Measurements from ENCODE around the gene C1QB. TPM values are rescaled to one million over a fixed set of nuclear protein-coding genes. Genes with fewer than 3 reads are reported as not detected.

C1QB gene
- total RNA-seq, 4 donors from 2014 or later = 54.3 to 107 (median 86.1) TPM

GRCh38 chr1:22645931-22646330 lies 7.1 kb upstream of the C1QB start:
- no peak for TF ChIP-seq CTCF (IDR thresholded peaks at IDR 0.05)
- TF ChIP-seq POLR2A (IDR thresholded peaks at IDR 0.05) = no peak
- Histone ChIP-seq H3K27me3 (no peaks in the 10 kb centered on the region), H3K4me1 (no peaks in the 10 kb centered on the region), H3K27ac (peak overlapping the region in 1 of 4 donors; percentile 22), H3K36me3 (no peaks in the 10 kb centered on the region), H3K9me3 (no peaks in the 10 kb centered on the region), H3K4me3 (peak overlapping the region in 1 of 4 donors; percentile 31)
- no peak for DNase-seq

DNA sequence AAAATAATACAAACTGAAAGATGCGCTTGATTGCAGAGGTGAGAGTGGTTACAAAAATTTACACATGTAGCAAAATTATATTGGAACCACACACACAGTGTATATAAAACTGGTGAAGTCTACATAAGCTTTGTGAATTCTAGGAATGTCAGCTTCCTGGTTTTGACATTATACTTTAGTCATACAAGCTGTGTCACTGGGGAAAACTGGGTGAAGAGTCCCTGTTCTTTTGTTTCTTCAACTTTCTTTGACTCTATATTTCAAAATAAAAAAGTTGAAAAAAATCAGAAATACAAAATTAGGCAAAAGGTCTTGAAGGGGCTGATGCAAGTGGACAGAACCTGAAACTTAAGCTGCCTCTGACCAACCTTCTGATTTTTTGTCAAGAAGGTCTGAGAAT lies 6.7 kb upstream of the C1QB start:
- no peaks in the 10 kb centered on the region for H3K36me3 ChIP-seq
- H3K4me3 ChIP-seq = peak overlapping the region in 1 of 4 donors; percentile 31
- no peaks in the 10 kb centered on the region for H3K27me3 ChIP-seq
- DNase-seq = no peak
- TF ChIP-seq CTCF (IDR thresholded peaks at IDR 0.05) = no peak
- TF ChIP-seq POLR2A (IDR thresholded peaks at IDR 0.05) = no peak
- peak overlapping the region in 1 of 4 donors; percentile 22 for H3K27ac ChIP-seq
- H3K4me1 ChIP-seq = no peaks in the 10 kb centered on the region
- H3K9me3 ChIP-seq = no peaks in the 10 kb centered on the region

GRCh38 chr1:22650089-22650693 lies 2.8 kb upstream of the C1QB start:
- H3K27me3 ChIP-seq = no peaks in the 10 kb centered on the region
- H3K9me3 ChIP-seq = no peaks in the 10 kb centered on the region
- H3K27ac ChIP-seq = no peak overlapping the region
- H3K36me3 ChIP-seq = no peaks in the 10 kb centered on the region
- no peak for TF ChIP-seq CTCF (IDR thresholded peaks at IDR 0.05)
- TF ChIP-seq POLR2A (IDR thresholded peaks at IDR 0.05) = no peak
- H3K4me1 ChIP-seq = no peaks in the 10 kb centered on the region
- DNase-seq = no peak
- no peak overlapping the region for H3K4me3 ChIP-seq

- TF ChIP-seq CTCF (IDR thresholded peaks at IDR 0.05) (no peak), POLR2A (IDR thresholded peaks at IDR 0.05) (no peak)
- Histone ChIP-seq H3K36me3 (no peaks in the 10 kb centered on the region), H3K4me3 (no peak overlapping the region), H3K4me1 (no peaks in the 10 kb centered on the region), H3K9me3 (no peaks in the 10 kb centered on the region), H3K27me3 (no peaks in the 10 kb centered on the region), H3K27ac (no peak overlapping the region)
- DNase-seq = no peak
These were observed 837 bp upstream of the C1QB start for GRCh38 chr1:22651941-22652856.

DNA sequence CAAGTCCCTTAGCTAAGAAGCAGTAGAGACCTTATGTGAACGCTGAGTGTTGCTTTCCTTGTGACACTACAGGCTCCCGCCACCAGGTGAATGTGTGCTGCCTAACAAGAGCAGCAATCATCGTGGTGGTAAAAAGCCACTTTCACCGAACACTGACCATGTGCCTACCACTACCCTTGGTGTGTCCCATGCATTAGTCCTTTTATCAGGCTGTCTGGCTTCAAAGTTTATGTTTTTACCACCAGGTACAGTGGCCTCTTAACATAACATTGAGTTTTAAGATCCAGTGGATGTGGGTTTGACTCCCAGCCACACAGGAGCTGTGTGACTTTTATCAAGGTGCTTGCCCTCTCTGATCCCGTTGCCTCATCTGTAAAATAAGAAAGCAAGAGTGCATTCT lies 1.7 kb downstream of the C1QB start:
- no peak for TF ChIP-seq POLR2A (IDR thresholded peaks at IDR 0.05)
- TF ChIP-seq CTCF (IDR thresholded peaks at IDR 0.05) = no peak

More for the DNA sequence above, 1.7 kb downstream of the C1QB start:
- H3K4me3 ChIP-seq = peak overlapping the region in 2 of 4 donors; percentile 7 to 20
- H3K27ac ChIP-seq = no peak overlapping the region
- H3K9me3 ChIP-seq = no peaks in the 10 kb centered on the region
- no peaks in the 10 kb centered on the region for H3K36me3 ChIP-seq
- no peak for DNase-seq
- H3K27me3 ChIP-seq = no peaks in the 10 kb centered on the region
- no peaks in the 10 kb centered on the region for H3K4me1 ChIP-seq
